OCI-LY1 (cell line): ENCODE measurements around the gene TPP1.

Experiments
- H2AFZ ChIP-seq: fragments of 200-600 bp; sonication (generic), shearing (Covaris generic); 2 replicates; pipeline ENCODE4 v1.6.0; 2014; ENCODE audit warnings: antibody characterized with exemption, mild to moderate bottlenecking, low read length
- H3F3A ChIP-seq: fragments of 200-600 bp; sonication (generic), shearing (Covaris generic); 2 replicates; pipeline ENCODE4 v1.6.0; 2014; ENCODE audit warnings: mild to moderate bottlenecking, antibody characterized with exemption, low read length, moderate library complexity; ENCODE audit not compliant: insufficient read depth
- H3K27ac ChIP-seq: fragments of 200-600 bp; sonication (generic); 2 replicates; pipeline ENCODE4 v1.5.1; 2014; ENCODE audit warnings: low read length, mixed run types, mild to moderate bottlenecking, low read depth; ENCODE audit not compliant: poor library complexity, severe bottlenecking
- H3K27me3 ChIP-seq: fragments of 200-600 bp; sonication (generic); 2 replicates; pipeline ENCODE4 v1.6.0; 2014; ENCODE audit warnings: antibody characterized with exemption, mild to moderate bottlenecking, low read length, moderate library complexity; ENCODE audit not compliant: insufficient read depth
- H3K36me3 ChIP-seq: fragments of 200-600 bp; sonication (generic); 2 replicates; pipeline ENCODE4 v1.6.1; 2014; ENCODE audit warnings: mild to moderate bottlenecking, antibody characterized with exemption, low read length, moderate library complexity, mixed read lengths; ENCODE audit not compliant: insufficient read depth
- H3K4me1 ChIP-seq: fragments of 200-600 bp; sonication (generic); 2 replicates; pipeline ENCODE4 v1.5.1; 2014; ENCODE audit warnings: mild to moderate bottlenecking, low read length, moderate library complexity; ENCODE audit not compliant: insufficient read depth, severe bottlenecking
- H3K4me2 ChIP-seq: fragments of 200-600 bp; sonication (generic), shearing (Covaris generic); 2 replicates; pipeline ENCODE4 v1.6.1; 2014; ENCODE audit warnings: low read length
- H3K4me3 ChIP-seq: fragments of 200-600 bp; sonication (generic); 2 replicates; pipeline ENCODE4 v1.5.1; 2014; ENCODE audit warnings: low read length, low read depth, mild to moderate bottlenecking, mixed read lengths; ENCODE audit not compliant: poor library complexity, severe bottlenecking
- H3K79me2 ChIP-seq: fragments of 200-600 bp; shearing (Covaris generic); 2 replicates; pipeline ENCODE4 v1.6.1; 2016; ENCODE audit warnings: mixed run types, low read length, mixed read lengths; ENCODE audit not compliant: insufficient read depth
- H3K9ac ChIP-seq: fragments of 200-600 bp; sonication (generic), shearing (Covaris generic); 2 replicates; pipeline ENCODE4 v1.6.1; 2014; ENCODE audit warnings: mild to moderate bottlenecking, low read length, mixed read lengths
- H3K9me2 ChIP-seq: fragments of 200-600 bp; sonication (generic), shearing (Covaris generic); 2 replicates; pipeline ENCODE4 v1.6.1; 2014; ENCODE audit warnings: low read depth, mild to moderate bottlenecking, low read length, mixed read lengths
- H3K9me3 ChIP-seq: fragments of 200-600 bp; shearing (Covaris generic); 2 replicates; pipeline ENCODE4 v1.6.1; 2014; ENCODE audit warnings: low read length, mixed read lengths
- H4K20me1 ChIP-seq: fragments of 200-600 bp; sonication (generic), shearing (Covaris generic); 2 replicates; pipeline ENCODE4 v1.6.0; 2016; ENCODE audit warnings: mild to moderate bottlenecking, low read length; ENCODE audit not compliant: insufficient read depth
- CTCF ChIP-seq: fragments of 200-600 bp; sonication (generic), shearing (Covaris generic); IDR thresholded peaks from 2 replicates; pipeline ENCODE4 v1.5.1; 2017; ENCODE audit warnings: mild to moderate bottlenecking, antibody characterized with exemption, low read length, moderate library complexity, mixed read lengths
- EZH2 ChIP-seq: fragments of 200-600 bp; sonication (generic), shearing (Covaris generic); IDR thresholded peaks from 2 replicates; pipeline ENCODE4 v1.8.0; 2017; ENCODE audit warnings: borderline replicate concordance, mixed run types, mild to moderate bottlenecking, antibody characterized with exemption, low read length, moderate library complexity, mixed read lengths

Gene TPP1

GRCh38 chr11:6658647-6659046 is 39.4 kb upstream of the TPP1 start:
- H4K20me1 ChIP-seq, result no peaks in the 10 kb centered on the region
- no peaks in the 10 kb centered on the region for H3K9me2 ChIP-seq
- no peaks in the 10 kb centered on the region for H3K4me1 ChIP-seq
- no peaks in the 10 kb centered on the region for H3K9me3 ChIP-seq
- TF ChIP-seq CTCF, result no peak
- no peak for TF ChIP-seq EZH2
- no peak overlapping the region for H3K4me2 ChIP-seq
- H3K27me3 ChIP-seq, result peaks cover 27% of the 10 kb centered on the region
- no peak overlapping the region for H3K27ac ChIP-seq
- H3K36me3 ChIP-seq, result no peaks in the 10 kb centered on the region
- no peak overlapping the region for H3K4me3 ChIP-seq
- H3F3A ChIP-seq, result no peaks in the 10 kb centered on the region
- H2AFZ ChIP-seq, result no peak overlapping the region
- H3K9ac ChIP-seq, result no peak overlapping the region
- H3K79me2 ChIP-seq, result no peaks in the 10 kb centered on the region

- H3K4me2 ChIP-seq, result no peak overlapping the region
- H4K20me1 ChIP-seq, result no peaks in the 10 kb centered on the region
- H3K27ac ChIP-seq, result no peak overlapping the region
- no peak overlapping the region for H2AFZ ChIP-seq
- no peaks in the 10 kb centered on the region for H3K4me1 ChIP-seq
- no peaks in the 10 kb centered on the region for H3K9me2 ChIP-seq
- H3K9me3 ChIP-seq, result no peaks in the 10 kb centered on the region
- no peak overlapping the region for H3K9ac ChIP-seq
- no peaks in the 10 kb centered on the region for H3F3A ChIP-seq
- peaks cover 27% of the 10 kb centered on the region for H3K27me3 ChIP-seq
- no peaks in the 10 kb centered on the region for H3K79me2 ChIP-seq
- H3K4me3 ChIP-seq, result no peak overlapping the region
- H3K36me3 ChIP-seq, result no peaks in the 10 kb centered on the region
- TF ChIP-seq CTCF (no peak), EZH2 (no peak)
Measured at GRCh38 chr11:6657346-6657745, 38.1 kb upstream of the TPP1 start.

- no peaks in the 10 kb centered on the region for H3K9me3 ChIP-seq
- no peak overlapping the region for H3K27ac ChIP-seq
- no peaks in the 10 kb centered on the region for H3K36me3 ChIP-seq
- no peak overlapping the region for H3K9ac ChIP-seq
- H3K4me2 ChIP-seq, result no peak overlapping the region
- no peaks in the 10 kb centered on the region for H3K9me2 ChIP-seq
- no peaks in the 10 kb centered on the region for H4K20me1 ChIP-seq
- peaks cover 27% of the 10 kb centered on the region for H3K27me3 ChIP-seq
- H3F3A ChIP-seq, result no peaks in the 10 kb centered on the region
- no peaks in the 10 kb centered on the region for H3K79me2 ChIP-seq
- no peak for TF ChIP-seq EZH2
- TF ChIP-seq CTCF, result no peak
- no peak overlapping the region for H2AFZ ChIP-seq
- no peak overlapping the region for H3K4me3 ChIP-seq
- H3K4me1 ChIP-seq, result no peaks in the 10 kb centered on the region
Measured at GRCh38 chr11:6656936-6657335, 37.7 kb upstream of the TPP1 start.
